ENCODE data around the gene PARD6A. TPM values are rescaled to one million over a fixed set of nuclear protein-coding genes. Genes with fewer than 3 reads are reported as not detected.

The PARD6A gene
- total RNA-seq, 1 donor from 2014 or later, result 4.7 TPM

DNA sequence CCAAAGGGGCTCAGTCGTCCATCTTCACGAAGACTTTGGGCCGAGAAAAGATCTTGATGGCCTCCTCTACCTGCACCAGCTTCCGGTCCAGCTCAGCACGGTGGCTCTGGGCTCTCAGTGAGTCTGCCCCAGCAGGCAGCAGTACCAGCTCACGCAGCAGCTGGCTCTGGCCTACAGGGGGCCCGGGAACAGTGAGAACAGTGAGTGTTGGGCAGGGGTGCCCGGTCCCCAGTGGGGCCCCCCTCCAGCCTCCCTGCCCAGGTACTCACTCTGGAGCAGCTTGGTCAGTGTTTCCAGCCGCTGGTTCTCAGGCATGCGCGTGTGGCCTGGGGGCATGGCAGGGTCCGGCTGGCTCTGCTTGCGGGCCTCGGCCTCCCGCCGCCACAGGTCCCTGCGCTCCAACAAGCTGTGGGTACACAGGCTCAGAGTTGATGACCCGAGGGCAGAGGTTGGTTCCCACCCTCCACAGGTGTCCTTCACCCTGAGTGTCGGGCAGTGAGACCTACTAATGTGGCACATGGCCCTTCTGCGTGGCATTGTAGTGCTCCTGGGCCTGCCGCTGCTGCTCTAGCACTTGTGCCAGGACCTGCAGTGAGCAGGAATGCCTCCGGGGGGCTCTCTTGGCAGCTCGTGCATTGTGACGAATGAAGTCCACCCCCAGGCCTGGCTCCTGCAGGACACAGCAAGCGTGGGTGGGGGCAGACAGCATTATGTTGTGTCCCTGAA lies 2.6 kb downstream of the PARD6A start:
- Mint-ChIP-seq H3K27me3 (no peaks in the 10 kb centered on the region), H3K27ac (no peak overlapping the region), H3K4me1 (ENCODE audit: unreplicated experiment) (peaks cover 8% of the 10 kb centered on the region), H3K9me3 (no peaks in the 10 kb centered on the region), H3K4me3 (peak overlapping the region; percentile 55), H3K36me3 (no peaks in the 10 kb centered on the region)
- DNase-seq (ENCODE audit: extremely low spot score, unreplicated experiment), result no peak
- TF ChIP-seq, protein P1, sequence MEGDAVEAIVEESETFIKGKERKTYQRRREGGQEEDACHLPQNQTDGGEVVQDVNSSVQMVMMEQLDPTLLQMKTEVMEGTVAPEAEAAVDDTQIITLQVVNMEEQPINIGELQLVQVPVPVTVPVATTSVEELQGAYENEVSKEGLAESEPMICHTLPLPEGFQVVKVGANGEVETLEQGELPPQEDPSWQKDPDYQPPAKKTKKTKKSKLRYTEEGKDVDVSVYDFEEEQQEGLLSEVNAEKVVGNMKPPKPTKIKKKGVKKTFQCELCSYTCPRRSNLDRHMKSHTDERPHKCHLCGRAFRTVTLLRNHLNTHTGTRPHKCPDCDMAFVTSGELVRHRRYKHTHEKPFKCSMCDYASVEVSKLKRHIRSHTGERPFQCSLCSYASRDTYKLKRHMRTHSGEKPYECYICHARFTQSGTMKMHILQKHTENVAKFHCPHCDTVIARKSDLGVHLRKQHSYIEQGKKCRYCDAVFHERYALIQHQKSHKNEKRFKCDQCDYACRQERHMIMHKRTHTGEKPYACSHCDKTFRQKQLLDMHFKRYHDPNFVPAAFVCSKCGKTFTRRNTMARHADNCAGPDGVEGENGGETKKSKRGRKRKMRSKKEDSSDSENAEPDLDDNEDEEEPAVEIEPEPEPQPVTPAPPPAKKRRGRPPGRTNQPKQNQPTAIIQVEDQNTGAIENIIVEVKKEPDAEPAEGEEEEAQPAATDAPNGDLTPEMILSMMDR (conservative IDR thresholded peaks at IDR 0.05), result peak; percentile 50

DNA sequence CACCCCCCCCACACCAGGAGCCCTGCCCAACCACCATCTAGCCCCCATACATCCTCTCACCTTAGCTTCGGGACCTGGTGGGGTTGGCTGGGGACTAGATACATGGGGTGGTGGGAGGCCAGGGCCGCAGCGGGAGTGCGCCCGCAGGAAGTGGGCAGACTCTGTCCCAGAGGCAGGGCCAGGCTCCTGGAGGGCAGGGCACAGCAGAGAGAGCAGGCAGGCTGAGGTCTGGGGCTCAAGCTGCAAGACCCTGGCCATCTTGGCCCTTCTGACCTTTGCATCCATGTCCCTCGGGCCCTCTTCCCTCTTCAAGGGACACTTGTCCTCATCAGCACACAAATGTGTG lies 3.1 kb downstream of the PARD6A start:
- TF ChIP-seq, protein P1 (conservative IDR thresholded peaks at IDR 0.05), result no peak
- Mint-ChIP-seq H3K27me3 (no peaks in the 10 kb centered on the region), H3K27ac (peak overlapping the region; percentile 67), H3K4me1 (ENCODE audit: unreplicated experiment) (peaks cover 8% of the 10 kb centered on the region), H3K9me3 (no peaks in the 10 kb centered on the region), H3K4me3 (peak overlapping the region; percentile 68), H3K36me3 (no peaks in the 10 kb centered on the region)
- DNase-seq (ENCODE audit: extremely low spot score, unreplicated experiment), result no peak

DNA sequence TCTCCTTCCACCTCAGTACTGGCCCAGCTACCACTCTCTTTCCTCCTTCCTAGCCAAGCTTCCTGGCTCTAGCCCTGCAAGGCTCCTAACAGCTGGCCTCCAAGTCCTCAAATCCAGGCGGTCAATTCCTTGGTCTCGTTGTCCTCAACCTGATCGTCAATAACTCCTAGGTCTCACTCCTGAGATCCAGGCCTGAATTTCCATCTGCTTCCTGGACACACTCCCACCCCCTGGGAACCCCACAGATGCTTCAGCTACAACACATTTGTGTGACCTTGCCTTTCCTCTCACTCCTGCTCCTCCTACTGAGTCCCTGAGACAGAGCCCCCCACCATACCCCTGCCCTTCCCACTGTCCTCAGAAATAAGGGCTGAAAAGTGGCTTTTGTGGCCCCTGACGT lies 3.5 kb downstream of the PARD6A start:
- H3K4me1 Mint-ChIP-seq (ENCODE audit: unreplicated experiment), result peaks cover 8% of the 10 kb centered on the region
- no peaks in the 10 kb centered on the region for H3K36me3 Mint-ChIP-seq
- H3K27me3 Mint-ChIP-seq, result no peaks in the 10 kb centered on the region
- peak overlapping the region; percentile 68 for H3K4me3 Mint-ChIP-seq
- H3K9me3 Mint-ChIP-seq, result no peaks in the 10 kb centered on the region
- TF ChIP-seq, protein P1 (conservative IDR thresholded peaks at IDR 0.05), result no peak
- no peak for DNase-seq (ENCODE audit: extremely low spot score, unreplicated experiment)
- H3K27ac Mint-ChIP-seq, result peak overlapping the region; percentile 67

DNA sequence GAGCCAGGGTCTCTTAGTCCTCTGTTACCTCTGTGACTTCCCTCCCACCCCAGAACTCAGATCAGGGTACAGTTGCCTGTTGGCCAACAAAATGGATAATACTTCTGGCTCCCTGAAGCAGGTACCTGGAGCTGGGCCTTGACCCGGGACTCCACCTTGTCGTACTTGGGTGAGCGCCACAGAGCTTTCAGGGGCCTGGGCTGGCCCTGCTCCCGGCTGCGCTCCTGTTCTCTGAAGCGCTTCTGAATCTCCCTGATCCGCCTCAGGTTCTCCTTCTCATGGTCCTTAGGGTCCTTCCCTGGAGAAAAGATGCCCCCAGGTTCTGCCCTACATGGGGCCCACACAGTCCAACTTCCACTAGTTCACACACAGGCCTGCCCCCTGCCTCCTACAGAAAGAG lies 4.1 kb downstream of the PARD6A start:
- Mint-ChIP-seq H3K27ac (no peak overlapping the region), H3K4me3 (peak overlapping the region; percentile 70), H3K4me1 (ENCODE audit: unreplicated experiment) (peaks cover 8% of the 10 kb centered on the region)

DNA sequence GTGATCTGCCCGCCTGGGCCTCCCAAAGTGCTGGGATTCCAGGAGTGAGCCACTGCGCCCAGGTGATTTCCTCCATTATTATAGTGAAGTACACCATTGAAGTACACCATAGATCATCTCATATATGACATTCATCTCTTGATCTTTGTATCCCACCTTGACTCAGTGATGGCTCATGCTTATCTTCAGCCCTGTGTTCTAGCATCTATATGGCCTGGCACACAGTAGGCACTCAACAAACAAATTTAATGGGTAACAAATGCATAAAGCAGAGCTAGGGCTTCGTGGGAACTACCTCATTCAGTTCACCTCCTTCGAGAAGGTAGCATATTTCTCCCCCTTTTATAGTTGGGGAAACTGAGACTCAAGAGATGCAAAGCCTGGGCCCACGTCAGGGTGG lies 4.8 kb downstream of the PARD6A start:
- Mint-ChIP-seq H3K36me3 (no peaks in the 10 kb centered on the region), H3K27ac (no peak overlapping the region), H3K9me3 (no peaks in the 10 kb centered on the region), H3K4me1 (ENCODE audit: unreplicated experiment) (peaks cover 8% of the 10 kb centered on the region), H3K4me3 (peak overlapping the region; percentile 80), H3K27me3 (no peaks in the 10 kb centered on the region)
- no peak for DNase-seq (ENCODE audit: extremely low spot score, unreplicated experiment)
- TF ChIP-seq, protein P1 (conservative IDR thresholded peaks at IDR 0.05), result no peak

More for the DNA sequence above, 4.1 kb downstream of the PARD6A start:
- DNase-seq (ENCODE audit: extremely low spot score, unreplicated experiment), result no peak
- no peaks in the 10 kb centered on the region for H3K9me3 Mint-ChIP-seq
- TF ChIP-seq, protein P1 (conservative IDR thresholded peaks at IDR 0.05), result no peak
- no peaks in the 10 kb centered on the region for H3K36me3 Mint-ChIP-seq
- no peaks in the 10 kb centered on the region for H3K27me3 Mint-ChIP-seq
